ENCODE data around the gene KCNJ14. TPM values are rescaled to one million over a fixed set of nuclear protein-coding genes. Genes with fewer than 3 reads are reported as not detected.
A peak's percentile ranks its signal among the peaks of the same experiment; 100 is the strongest.

KCNJ14 gene
- polyA plus RNA-seq, 3 donors = 0.09 to 0.56 TPM; not detected in 1

DNA sequence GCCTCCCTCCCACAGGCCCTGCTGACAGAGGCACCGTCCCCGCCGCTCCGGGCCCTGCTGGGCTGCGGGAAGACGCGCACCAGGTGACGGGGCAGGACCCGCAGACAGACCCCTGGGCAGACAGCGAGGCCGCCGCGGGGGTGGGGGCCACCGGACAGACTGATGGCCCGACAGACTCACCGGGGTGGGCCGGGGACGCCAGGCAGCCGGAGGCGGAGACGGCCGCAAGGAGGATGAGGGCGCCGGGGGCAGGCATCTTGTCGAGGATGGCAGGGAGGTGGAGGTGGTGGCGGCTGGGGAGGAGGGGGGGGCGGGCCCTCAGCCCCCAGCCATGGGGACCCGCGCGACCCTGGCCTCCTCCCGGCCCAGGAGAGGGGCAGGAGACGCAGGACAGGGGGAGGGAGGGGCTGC lies 56.0 kb downstream of the KCNJ14 start:
- Histone ChIP-seq H3K4me2 (replicated peaks; ENCODE audit: extremely low read depth, low read length, poor library complexity, severe bottlenecking) (no peak overlapping the region), H3K4me1 (ENCODE audit: control insufficient read depth in 1 of 2, insufficient read depth in 2 of 2, low read length in 2 of 2) (peaks cover 11 to 19% of the 10 kb centered on the region in 2 donors), H3K4me3 (replicated peaks in 1 of 3; ENCODE audit: low read depth in 2 of 3, low read length in 3 of 3) (no peak overlapping the region), H3K36me3 (replicated peaks in 1 of 2; ENCODE audit: control insufficient read depth in 1 of 2, insufficient read depth in 2 of 2, low read length in 2 of 2) (no peaks in the 10 kb centered on the region), H4K20me1 (ENCODE audit: insufficient read depth, low read length) (no peaks in the 10 kb centered on the region), H3K79me2 (ENCODE audit: insufficient read depth, low read length) (no peaks in the 10 kb centered on the region), H3K27ac (ENCODE audit: low read depth in 1 of 2, low read length in 2 of 2) (no peak overlapping the region), H3K9ac (ENCODE audit: insufficient read depth, low read length, poor library complexity, severe bottlenecking) (no peak overlapping the region), H2AFZ (ENCODE audit: insufficient read depth, low read depth, low read length, poor library complexity, severe bottlenecking) (no peak overlapping the region), H3K27me3 (ENCODE audit: control insufficient read depth in 2 of 2, insufficient read depth in 2 of 2, low read length in 2 of 2) (peaks cover 20 to 37% of the 10 kb centered on the region in 2 donors), H3K9me3 (replicated peaks in 1 of 2; ENCODE audit: control insufficient read depth in 1 of 2, insufficient read depth in 1 of 2, low read length in 2 of 2) (peaks cover 4 to 11% of the 10 kb centered on the region in 2 donors)
- peaks cover 0 to 5% of the 10 kb centered on the region in 2 donors for H3K36me3 Mint-ChIP-seq
- TF ChIP-seq, protein P1, sequence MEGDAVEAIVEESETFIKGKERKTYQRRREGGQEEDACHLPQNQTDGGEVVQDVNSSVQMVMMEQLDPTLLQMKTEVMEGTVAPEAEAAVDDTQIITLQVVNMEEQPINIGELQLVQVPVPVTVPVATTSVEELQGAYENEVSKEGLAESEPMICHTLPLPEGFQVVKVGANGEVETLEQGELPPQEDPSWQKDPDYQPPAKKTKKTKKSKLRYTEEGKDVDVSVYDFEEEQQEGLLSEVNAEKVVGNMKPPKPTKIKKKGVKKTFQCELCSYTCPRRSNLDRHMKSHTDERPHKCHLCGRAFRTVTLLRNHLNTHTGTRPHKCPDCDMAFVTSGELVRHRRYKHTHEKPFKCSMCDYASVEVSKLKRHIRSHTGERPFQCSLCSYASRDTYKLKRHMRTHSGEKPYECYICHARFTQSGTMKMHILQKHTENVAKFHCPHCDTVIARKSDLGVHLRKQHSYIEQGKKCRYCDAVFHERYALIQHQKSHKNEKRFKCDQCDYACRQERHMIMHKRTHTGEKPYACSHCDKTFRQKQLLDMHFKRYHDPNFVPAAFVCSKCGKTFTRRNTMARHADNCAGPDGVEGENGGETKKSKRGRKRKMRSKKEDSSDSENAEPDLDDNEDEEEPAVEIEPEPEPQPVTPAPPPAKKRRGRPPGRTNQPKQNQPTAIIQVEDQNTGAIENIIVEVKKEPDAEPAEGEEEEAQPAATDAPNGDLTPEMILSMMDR (IDR thresholded peaks at IDR 0.05) = no peak
- intact Hi-C loops (cut with micrococcal nuclease) = no loop called here
- H3K4me1 Mint-ChIP-seq = peaks cover 11% of the 10 kb centered on the region
- no peak overlapping the region for H3K27ac Mint-ChIP-seq
- peaks cover 5 to 30% (median 18%) of the 10 kb centered on the region in 3 donors for H3K27me3 Mint-ChIP-seq (ENCODE audit: low read depth in 3 of 3)
- DNase-seq = no peak
- peaks cover 0 to 9% (median 6%) of the 10 kb centered on the region in 7 donors for H3K9me3 Mint-ChIP-seq
- 0% methylated on average over 30 of the region's 32 CpGs for WGBS (ENCODE audit: insufficient coverage)
- H3K4me3 Mint-ChIP-seq = peak overlapping the region; percentile 16 to 74

DNA sequence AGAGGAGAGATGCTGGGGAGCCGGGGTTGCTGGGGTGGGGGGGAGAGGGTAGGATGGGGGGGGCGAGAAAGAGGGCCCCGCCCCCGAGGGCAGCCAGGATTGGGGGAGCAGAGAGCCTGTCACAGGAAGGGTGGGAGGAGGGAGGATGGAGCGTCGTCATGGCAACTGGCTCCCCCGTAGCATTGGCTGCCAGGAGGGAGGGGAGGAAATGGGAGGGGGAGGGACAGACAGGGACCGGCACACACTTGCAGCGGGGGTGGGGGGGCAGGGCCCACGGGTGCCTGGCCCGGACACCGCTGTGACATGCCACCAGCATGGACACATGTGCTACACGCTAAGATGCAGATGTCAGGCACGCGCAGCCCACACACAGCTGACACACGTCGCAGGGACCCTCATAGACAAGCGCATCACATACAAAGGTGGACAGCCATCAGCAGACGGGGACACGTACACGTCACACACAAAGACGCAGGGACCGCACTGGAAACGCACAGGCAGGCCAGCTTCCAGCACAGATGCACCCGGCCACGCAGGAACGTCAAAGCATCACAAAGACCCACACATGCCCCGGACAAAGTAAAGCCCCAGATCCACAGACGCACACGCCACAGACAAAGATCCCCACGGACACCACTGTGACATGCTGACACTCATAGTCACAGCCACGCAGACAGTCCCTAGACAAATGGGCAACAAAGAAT lies 56.6 kb downstream of the KCNJ14 start, which contains the start of gene LMTK3:
Gene LMTK3 (minus strand): TSS at position 36 of the 704 bp plus-strand sequence. CDS start 259 bp downstream, outside the sequence.
- no peak within 1 kb of the TSS for H3K4me3 ChIP-seq (replicated peaks in 1 of 3; ENCODE audit: low read depth in 2 of 3, low read length in 3 of 3)
- no peaks in the 10 kb centered on the region for H3K79me2 ChIP-seq (ENCODE audit: insufficient read depth, low read length)
- Mint-ChIP-seq H3K36me3 (peaks cover 0 to 5% of the 10 kb centered on the region in 2 donors), H3K9me3 (peaks cover 0 to 9% (median 6%) of the 10 kb centered on the region in 7 donors), H3K27ac (no peak within 1 kb of the TSS), H3K4me1 (peaks cover 11% of the 10 kb centered on the region), H3K27me3 (ENCODE audit: low read depth in 3 of 3) (peaks cover 5 to 30% (median 20%) of the 10 kb centered on the region in 3 donors), H3K4me3 (peak within 1 kb of the TSS; percentile 16 to 74)
- no peaks in the 10 kb centered on the region for H3K36me3 ChIP-seq (replicated peaks in 1 of 2; ENCODE audit: control insufficient read depth in 1 of 2, insufficient read depth in 2 of 2, low read length in 2 of 2)
- H3K4me2 ChIP-seq (replicated peaks; ENCODE audit: extremely low read depth, low read length, poor library complexity, severe bottlenecking) = no peak within 1 kb of the TSS
- no peak for DNase-seq
- H3K4me1 ChIP-seq (ENCODE audit: control insufficient read depth in 1 of 2, insufficient read depth in 2 of 2, low read length in 2 of 2) = peaks cover 11 to 19% of the 10 kb centered on the region in 2 donors
- no peak within 1 kb of the TSS for H3K9ac ChIP-seq (ENCODE audit: insufficient read depth, low read length, poor library complexity, severe bottlenecking)
- H3K27me3 ChIP-seq (ENCODE audit: control insufficient read depth in 2 of 2, insufficient read depth in 2 of 2, low read length in 2 of 2) = peaks cover 20 to 37% of the 10 kb centered on the region in 2 donors
- intact Hi-C loops (cut with micrococcal nuclease) = no loop called here
- no peaks in the 10 kb centered on the region for H4K20me1 ChIP-seq (ENCODE audit: insufficient read depth, low read length)
- 8% methylated on average over 27 of the region's 32 CpGs for WGBS (ENCODE audit: insufficient coverage)
- TF ChIP-seq, protein P1 (IDR thresholded peaks at IDR 0.05) = no peak
- peaks cover 4 to 11% of the 10 kb centered on the region in 2 donors for H3K9me3 ChIP-seq (replicated peaks in 1 of 2; ENCODE audit: control insufficient read depth in 1 of 2, insufficient read depth in 1 of 2, low read length in 2 of 2)
- no peak within 1 kb of the TSS for H3K27ac ChIP-seq (ENCODE audit: low read depth in 1 of 2, low read length in 2 of 2)
- H2AFZ ChIP-seq (ENCODE audit: insufficient read depth, low read depth, low read length, poor library complexity, severe bottlenecking) = no peak within 1 kb of the TSS
